HepG2 (cell line): ENCODE results near the gene CKS1B. TPM values are rescaled to one million over a fixed set of nuclear protein-coding genes. Genes with fewer than 3 reads are reported as not detected.

Source experiments
- ASH2L ChIP-seq: fragments of 300-600, 200-600 bp; sonication (generic); IDR thresholded peaks from 2 replicates; pipeline ENCODE4 v1.7.0; 2017; ENCODE audit warnings: low read depth, mild to moderate bottlenecking, moderate library complexity, mixed read lengths, low read length; ENCODE audit not compliant: insufficient read length
- ATF7-NPFF ChIP-seq: sonication (generic); formaldehyde crosslinking; IDR thresholded peaks from 2 replicates; pipeline ENCODE4 v1.8.1; 2023; ENCODE audit warnings: mild to moderate bottlenecking, low read depth, missing genetic modification reagents, moderate library complexity
- CHD2 ChIP-seq: IDR thresholded peaks from 2 replicates; pipeline ENCODE4 v1.6.1; 2011; ENCODE audit warnings: low read depth, low read length, improper control_type of control experiment
- DMTF1 ChIP-seq: sonication (generic); formaldehyde crosslinking; IDR thresholded peaks from 2 replicates; pipeline ENCODE4 v1.4.0; 2020; ENCODE audit warnings: mild to moderate bottlenecking, missing genetic modification reagents
- E2F1 ChIP-seq: sonication (generic); formaldehyde crosslinking; IDR thresholded peaks from 2 replicates; pipeline ENCODE4 v1.5.0; 2020; ENCODE audit warnings: missing genetic modification reagents
- E2F5 ChIP-seq: sonication (generic); formaldehyde crosslinking; conservative IDR thresholded peaks from 2 replicates; pipeline ENCODE4 v1.4.0; 2020; ENCODE audit warnings: missing genetic modification reagents
- FOXO1 ChIP-seq: sonication (generic); formaldehyde crosslinking; IDR thresholded peaks from 2 replicates; pipeline ENCODE4 v1.4.0; 2020; ENCODE audit warnings: missing genetic modification reagents
- GATAD1 ChIP-seq: IDR thresholded peaks from 2 replicates; pipeline ENCODE4 v1.6.1; 2016; ENCODE audit warnings: missing genetic modification reagents, missing compliant biosample characterization
- KDM1A ChIP-seq: IDR thresholded peaks from 2 replicates; pipeline ENCODE4 v1.6.1; 2016; ENCODE audit warnings: missing compliant biosample characterization
- MIXL1 ChIP-seq: IDR thresholded peaks from 2 replicates; pipeline ENCODE4 v1.6.1; 2016
- MTF2 ChIP-seq: sonication (generic); formaldehyde crosslinking; IDR thresholded peaks from 2 replicates; pipeline ENCODE4 v1.5.0; 2020; ENCODE audit warnings: missing genetic modification reagents, borderline replicate concordance
- NFRKB ChIP-seq: fragments of 450-650 bp; IDR thresholded peaks from 2 replicates; pipeline ENCODE4 v1.6.1; 2017
- PRPF4 ChIP-seq: fragments of 200-400 bp; formaldehyde crosslinking; IDR thresholded peaks from 2 replicates; pipeline ENCODE4 v1.6.1; 2016; ENCODE audit warnings: low read length, low read depth; ENCODE audit not compliant: poor library complexity, severe bottlenecking
- SMARCC2 ChIP-seq: fragments of 450-650 bp; IDR thresholded peaks from 2 replicates; pipeline ENCODE4 v1.6.1; 2017; ENCODE audit warnings: antibody characterized with exemption, mild to moderate bottlenecking
- SMYD3 ChIP-seq: sonication (generic); formaldehyde crosslinking; IDR thresholded peaks from 2 replicates; pipeline ENCODE4 v1.8.1; 2023; ENCODE audit warnings: mild to moderate bottlenecking, missing genetic modification reagents
- U2AF2 ChIP-seq: fragments of 200-400 bp; formaldehyde crosslinking; IDR thresholded peaks from 2 replicates; pipeline ENCODE4 v1.6.1; 2017; ENCODE audit warnings: low read depth, mild to moderate bottlenecking, low read length
- ZBTB20 ChIP-seq: sonication (generic); formaldehyde crosslinking; IDR thresholded peaks from 2 replicates; pipeline ENCODE4 v1.8.1; 2023; ENCODE audit warnings: missing genetic modification reagents, low read depth, mild to moderate bottlenecking, borderline replicate concordance
- ZMYM4 ChIP-seq: sonication (generic); formaldehyde crosslinking; IDR thresholded peaks from 2 replicates; pipeline ENCODE4 v1.8.1; 2023; ENCODE audit warnings: mild to moderate bottlenecking, missing genetic modification reagents
- ZNF326 ChIP-seq: sonication (generic); formaldehyde crosslinking; IDR thresholded peaks from 2 replicates; pipeline ENCODE4 v1.4.0; 2020; ENCODE audit warnings: missing genetic modification reagents, borderline replicate concordance
- ZNF367 ChIP-seq: sonication (generic); formaldehyde crosslinking; IDR thresholded peaks from 2 replicates; pipeline ENCODE4 v1.4.0; 2020; ENCODE audit warnings: missing genetic modification reagents, borderline replicate concordance
- ZNF549 ChIP-seq: sonication (generic); formaldehyde crosslinking; IDR thresholded peaks from 2 replicates; pipeline ENCODE4 v1.5.0; 2020; ENCODE audit warnings: missing genetic modification reagents
- ZSCAN30 ChIP-seq: sonication (generic); formaldehyde crosslinking; IDR thresholded peaks from 2 replicates; pipeline ENCODE4 v1.5.0; 2020; ENCODE audit warnings: mild to moderate bottlenecking, missing genetic modification reagents
- polyA plus RNA-seq, 8 experiments: library from polyadenylated mRNA; depleted of rRNA in 3 of 8; stranded (reverse) in 7 of 8; unstranded in 1 of 8; fragments of >200 nt; fragmentation: Illumina TruSeq in 4 of 8; extraction: Trizol in 4 of 8; gene quantifications; 2 replicates each; pipeline versions ENCODE4 v1.2.1 to v1.2.3, GENCODE V29; 2011 to 2016; ENCODE audit warnings: low read depth in 4 of 8, missing spikeins in 1 of 8, mixed read lengths in 1 of 8; ENCODE audit not compliant: insufficient read depth in 1 of 8
- total RNA-seq, 5 experiments: library from RNA; depleted of rRNA; stranded (reverse); fragments of >200 nt; fragmentation: Illumina TruSeq; extraction: Trizol; gene quantifications; 2 replicates each; pipeline ENCODE4 v1.2.3, GENCODE V29; 2016; ENCODE audit warnings: low read depth in 1 of 5
- TF ChIP-seq, protein P1 (sequence below): sonication (generic); formaldehyde crosslinking; IDR thresholded peaks from 2 replicates; pipeline ENCODE4 v1.8.0; 2023; ENCODE audit warnings: mild to moderate bottlenecking, missing genetic modification reagents

Gene CKS1B
- total and polyA plus RNA-seq, 2 of the 13 experiments (the other 11 are each of a cell fraction or from before 2014, with no cell fraction given): 217 to 222 TPM

GRCh38 chr1:154961207-154962155 is 13.0 kb upstream of the CKS1B start, which contains the start of gene PYGO2 (continued):
- TF ChIP-seq, protein P1, sequence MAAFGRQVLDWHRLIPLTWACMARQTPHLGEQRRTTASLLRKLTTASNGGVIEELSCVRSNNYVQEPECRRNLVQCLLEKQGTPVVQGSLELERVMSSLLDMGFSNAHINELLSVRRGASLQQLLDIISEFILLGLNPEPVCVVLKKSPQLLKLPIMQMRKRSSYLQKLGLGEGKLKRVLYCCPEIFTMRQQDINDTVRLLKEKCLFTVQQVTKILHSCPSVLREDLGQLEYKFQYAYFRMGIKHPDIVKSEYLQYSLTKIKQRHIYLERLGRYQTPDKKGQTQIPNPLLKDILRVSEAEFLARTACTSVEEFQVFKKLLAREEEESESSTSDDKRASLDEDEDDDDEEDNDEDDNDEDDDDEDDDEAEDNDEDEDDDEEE: 0 out of 2 replicates have a peak, but pooled peaks have one; percentile 41
- no peak for TF ChIP-seq ZNF367 (CRISPR knock-in tag)
- no peak for TF ChIP-seq MIXL1
- no peak; the same call in 1 of the 2 replicates for TF ChIP-seq DMTF1
- TF ChIP-seq PRPF4: no peak
- TF ChIP-seq SMYD3 (CRISPR knock-in tag): no peak
- TF ChIP-seq E2F5 (CRISPR knock-in tag): no peak
- no peak for TF ChIP-seq NFRKB
- peak; percentile 57 for TF ChIP-seq E2F1 (CRISPR knock-in tag)
- no peak for TF ChIP-seq KDM1A (CRISPR knock-in tag)
- TF ChIP-seq ASH2L: peak; percentile 94
- TF ChIP-seq CHD2: no peak
- peak; percentile 83 for TF ChIP-seq GATAD1 (CRISPR knock-in tag)
- TF ChIP-seq ZNF326 (CRISPR knock-in tag): no peak
- 0 out of 2 replicates have a peak, but pooled peaks have one; percentile 63 for TF ChIP-seq MTF2
- TF ChIP-seq ATF7-NPFF (CRISPR knock-in tag): no peak
- TF ChIP-seq ZMYM4: peak; percentile 73
- peak; percentile 69 for TF ChIP-seq ZBTB20 (CRISPR knock-in tag)
- TF ChIP-seq U2AF2: no peak
- TF ChIP-seq FOXO1: peak; percentile 59; the same call in 1 of the 2 replicates
- no peak for TF ChIP-seq SMARCC2
- TF ChIP-seq ZNF549 (CRISPR knock-in tag): 0 out of 2 replicates have a peak, but pooled peaks have one; percentile 33
- no peak for TF ChIP-seq ZSCAN30 (CRISPR knock-in tag)
